Measurements from ENCODE around the gene PTPRN2. TPM values are rescaled to one million over a fixed set of nuclear protein-coding genes. Genes with fewer than 3 reads are reported as not detected.
"Not testable (repeated sequence)": the region's sequence is repeated elsewhere in the genome, so short reads cannot be mapped to it uniquely, and the experiment has no call there.

Gene PTPRN2
- polyA plus RNA-seq, 6 donors from 2014 or later = 1.4 to 4.6 (median 3.8) TPM

DNA sequence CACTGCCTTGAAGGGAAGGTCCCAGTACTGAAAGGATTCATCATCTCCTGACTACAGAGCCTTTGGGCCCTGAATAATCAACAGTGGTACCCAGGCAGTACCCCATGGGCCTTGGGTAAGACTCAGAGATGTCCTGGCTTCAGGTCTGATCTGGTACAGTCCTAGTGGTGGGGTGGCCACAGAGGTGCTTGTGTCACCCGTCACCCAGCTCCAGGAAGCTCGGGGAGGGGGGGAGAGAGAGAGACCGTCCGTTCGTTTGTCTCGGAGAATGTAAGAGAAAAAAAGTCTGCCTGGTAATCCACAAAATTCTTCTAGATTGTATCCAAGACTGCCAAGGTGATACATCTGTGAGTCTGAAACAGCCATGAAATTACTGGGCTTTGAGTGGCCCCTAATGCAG is 381.3 kb downstream of the PTPRN2 start:
- Mint-ChIP-seq H3K27me3 (no peaks in the 10 kb centered on the region), H3K36me3 (peaks cover 0 to 4% of the 10 kb centered on the region in 2 donors), H3K4me3 (peak overlapping the region in 1 of 8 donors; percentile 37), H3K9me3 (peaks cover 5 to 46% (median 15%) of the 10 kb centered on the region in 7 donors), H3K4me1 (no peaks in the 10 kb centered on the region), H3K27ac (no peak overlapping the region)
- ATAC-seq (ENCODE audit: low read depth in 2 of 2) (no peak), DNase-seq (no peak)

DNA sequence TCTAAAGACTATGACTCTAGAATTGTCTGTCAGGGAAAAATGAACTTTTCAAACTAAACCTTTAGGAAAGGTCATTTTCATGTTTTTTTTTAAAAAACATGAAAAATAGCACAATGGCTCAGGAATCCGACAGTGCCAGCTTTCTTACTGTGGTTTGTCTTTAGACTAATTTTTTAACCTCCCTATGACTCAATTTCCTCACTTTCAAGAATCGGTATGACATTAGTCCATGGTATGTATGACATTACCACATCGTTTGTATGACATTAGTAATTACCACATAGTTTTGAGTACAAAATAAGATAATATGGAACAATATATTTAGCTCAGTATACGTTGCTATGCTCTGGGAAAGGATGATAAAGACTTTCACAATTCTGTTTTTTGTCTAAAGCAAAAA is 383.2 kb downstream of the PTPRN2 start:
- Mint-ChIP-seq H3K4me1 (no peaks in the 10 kb centered on the region), H3K4me3 (no peak overlapping the region), H3K9me3 (peaks cover 5 to 28% (median 12%) of the 10 kb centered on the region in 7 donors), H3K27me3 (no peaks in the 10 kb centered on the region), H3K36me3 (no peaks in the 10 kb centered on the region), H3K27ac (no peak overlapping the region)
- no peak for DNase-seq
- no peak for ATAC-seq (ENCODE audit: low read depth in 2 of 2)

DNA sequence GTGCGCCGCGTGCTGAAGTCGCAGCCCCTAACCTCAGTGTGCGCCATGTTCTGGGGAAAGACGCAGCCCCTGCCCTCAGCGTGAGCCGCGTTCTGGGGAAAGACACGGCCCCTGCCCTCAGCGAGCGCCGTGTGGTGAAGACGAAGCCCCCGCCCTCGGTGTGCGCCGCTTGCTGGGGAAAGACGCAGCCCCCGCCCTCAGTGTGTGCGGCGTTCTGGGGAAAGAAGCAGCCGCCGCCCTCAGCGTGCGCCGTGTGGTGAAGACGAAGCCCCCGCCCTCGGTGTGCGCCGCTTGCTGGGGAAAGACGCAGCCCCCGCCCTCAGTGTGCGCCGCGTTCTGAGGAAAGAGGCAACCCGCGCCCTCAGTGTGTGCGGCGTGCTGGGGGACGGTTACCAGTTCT is 383.7 kb downstream of the PTPRN2 start:
- not testable (repeated sequence) for ATAC-seq (ENCODE audit: low read depth in 2 of 2)

DNA sequence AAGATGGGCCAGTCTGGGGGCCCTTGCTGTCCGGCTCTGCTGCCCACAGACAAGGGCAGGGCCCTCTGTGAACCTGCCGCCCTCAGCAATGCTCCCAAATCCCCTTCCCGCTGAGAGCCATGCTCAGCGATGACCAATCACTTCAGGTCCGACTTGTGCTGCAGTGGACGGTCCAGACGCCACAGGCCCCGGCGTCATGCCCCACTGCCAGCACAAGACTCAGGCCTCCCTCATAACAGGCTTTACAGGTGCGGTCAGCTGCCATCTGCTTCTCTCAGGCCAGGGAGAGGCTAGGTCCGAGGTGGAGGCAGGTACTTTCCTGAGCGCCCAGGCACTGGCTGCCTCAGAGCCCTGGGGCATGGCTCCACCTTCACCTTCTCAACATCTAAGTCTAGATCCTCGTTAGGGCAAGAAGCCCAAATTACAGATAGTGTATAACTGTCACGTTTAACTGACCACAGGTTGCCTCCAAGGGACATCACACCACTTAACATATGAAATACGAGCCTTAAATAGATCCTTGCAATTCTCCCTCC is 393.2 kb downstream of the PTPRN2 start:
- Mint-ChIP-seq H3K4me1 (no peaks in the 10 kb centered on the region), H3K4me3 (no peak overlapping the region), H3K9me3 (peaks cover 14 to 27% (median 20%) of the 10 kb centered on the region in 7 donors)

More for the DNA sequence above, 383.7 kb downstream of the PTPRN2 start:
- H3K36me3 Mint-ChIP-seq, H3K4me1 Mint-ChIP-seq, H3K4me3 Mint-ChIP-seq, H3K27me3 Mint-ChIP-seq, H3K27ac Mint-ChIP-seq, DNase-seq: not testable (repeated sequence)
- H3K9me3 Mint-ChIP-seq = peaks cover 3 to 23% (median 9%) of the 10 kb centered on the region in 7 donors

DNA sequence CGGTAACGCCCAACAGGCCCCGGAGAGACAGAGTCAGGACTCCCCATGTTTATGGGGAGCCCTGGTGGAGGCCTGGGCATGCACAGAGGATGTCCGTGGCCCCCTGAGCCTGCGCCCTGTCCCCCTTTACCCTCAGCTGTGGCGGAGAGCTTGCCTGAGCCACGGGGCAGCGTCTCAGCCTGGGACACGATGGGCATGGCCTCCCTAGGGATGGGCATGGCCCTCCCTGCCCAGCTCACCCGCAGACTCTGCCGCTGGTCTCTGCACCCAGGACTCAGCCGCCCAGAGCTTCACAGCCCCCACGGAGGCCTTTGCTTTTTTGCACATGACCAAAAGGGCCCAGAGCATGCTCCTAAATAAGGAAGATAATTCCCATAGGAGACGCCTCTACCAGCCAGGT is 394.2 kb downstream of the PTPRN2 start:
- no peak for DNase-seq
- no peak for ATAC-seq (ENCODE audit: low read depth in 2 of 2)
- no peak overlapping the region for H3K27ac Mint-ChIP-seq
- H3K9me3 Mint-ChIP-seq = peaks cover 9 to 27% (median 21%) of the 10 kb centered on the region in 7 donors
- H3K27me3 Mint-ChIP-seq = no peaks in the 10 kb centered on the region
- no peaks in the 10 kb centered on the region for H3K4me1 Mint-ChIP-seq
- no peak overlapping the region for H3K4me3 Mint-ChIP-seq
- H3K36me3 Mint-ChIP-seq = peaks cover 4 to 13% of the 10 kb centered on the region in 2 donors

More for the DNA sequence above, 393.2 kb downstream of the PTPRN2 start:
- DNase-seq (no peak), ATAC-seq (ENCODE audit: low read depth in 2 of 2) (no peak)
- H3K27me3 Mint-ChIP-seq = no peaks in the 10 kb centered on the region
- peaks cover 3 to 13% of the 10 kb centered on the region in 2 donors for H3K36me3 Mint-ChIP-seq
- H3K27ac Mint-ChIP-seq = no peak overlapping the region

DNA sequence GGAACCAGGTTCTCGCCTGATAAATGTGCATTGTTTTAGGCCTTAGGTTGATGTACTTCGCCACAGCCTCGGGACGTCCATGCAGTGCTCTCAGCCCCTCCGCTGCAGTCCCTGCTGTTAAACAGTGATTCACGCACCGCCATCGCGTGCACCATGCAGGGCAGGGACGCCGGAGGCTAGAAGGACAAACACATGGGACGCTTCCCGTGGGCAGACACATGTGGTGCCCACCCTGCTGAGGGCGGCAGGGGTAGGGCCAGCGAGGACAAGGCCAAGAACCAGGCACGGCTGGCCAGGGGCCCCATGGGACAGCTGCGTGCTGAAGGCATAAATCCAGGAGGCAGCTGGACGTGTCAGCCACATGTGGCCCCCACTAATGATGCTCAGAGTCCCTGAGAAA is 394.7 kb downstream of the PTPRN2 start:
- peaks cover 4 to 13% of the 10 kb centered on the region in 2 donors for H3K36me3 Mint-ChIP-seq
- DNase-seq = no peak
- H3K9me3 Mint-ChIP-seq = peaks cover 9 to 27% (median 19%) of the 10 kb centered on the region in 7 donors
- no peak for ATAC-seq (ENCODE audit: low read depth in 2 of 2)
- H3K27me3 Mint-ChIP-seq = no peaks in the 10 kb centered on the region
- H3K4me3 Mint-ChIP-seq = peak overlapping the region in 1 of 8 donors; percentile 30
- no peak overlapping the region for H3K27ac Mint-ChIP-seq
- no peaks in the 10 kb centered on the region for H3K4me1 Mint-ChIP-seq

DNA sequence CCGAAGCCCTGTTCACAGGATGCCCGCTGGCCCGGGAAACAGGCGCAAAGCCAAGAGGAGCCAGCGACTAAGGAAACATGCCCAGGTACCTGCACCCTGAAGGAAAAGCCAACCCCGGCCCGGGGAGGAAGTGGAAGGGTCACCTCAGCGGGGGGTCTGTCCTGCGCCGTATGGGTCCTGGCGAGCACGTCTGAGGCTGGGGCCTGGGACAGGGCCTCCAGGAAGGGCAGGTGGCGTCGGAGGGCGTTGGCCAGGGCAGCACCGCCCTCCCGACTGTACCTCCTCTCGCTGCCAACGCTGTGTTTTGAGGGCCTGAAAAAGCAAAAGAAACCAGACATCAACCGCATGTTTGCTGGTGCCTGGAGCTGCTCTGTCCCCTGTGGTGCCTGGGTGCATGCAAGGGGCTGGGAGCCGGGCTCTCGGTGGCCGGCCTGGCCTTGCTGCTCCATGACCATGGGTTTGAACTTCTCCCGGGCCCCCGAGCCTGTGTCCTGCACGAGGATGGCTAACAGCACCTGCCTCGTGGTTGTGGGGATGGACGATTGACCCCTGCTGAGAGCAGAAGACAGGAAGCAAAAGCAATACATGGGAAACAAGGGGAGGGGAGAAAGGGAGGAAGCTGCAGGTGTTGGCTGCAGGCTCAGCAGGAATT is 395.3 kb downstream of the PTPRN2 start:
- Mint-ChIP-seq H3K4me3 (no peak overlapping the region), H3K36me3 (peaks cover 4 to 13% of the 10 kb centered on the region in 2 donors), H3K9me3 (peaks cover 5 to 23% (median 16%) of the 10 kb centered on the region in 7 donors), H3K4me1 (no peaks in the 10 kb centered on the region), H3K27ac (no peak overlapping the region), H3K27me3 (no peaks in the 10 kb centered on the region)
- DNase-seq (no peak), ATAC-seq (ENCODE audit: low read depth in 2 of 2) (no peak)

DNA sequence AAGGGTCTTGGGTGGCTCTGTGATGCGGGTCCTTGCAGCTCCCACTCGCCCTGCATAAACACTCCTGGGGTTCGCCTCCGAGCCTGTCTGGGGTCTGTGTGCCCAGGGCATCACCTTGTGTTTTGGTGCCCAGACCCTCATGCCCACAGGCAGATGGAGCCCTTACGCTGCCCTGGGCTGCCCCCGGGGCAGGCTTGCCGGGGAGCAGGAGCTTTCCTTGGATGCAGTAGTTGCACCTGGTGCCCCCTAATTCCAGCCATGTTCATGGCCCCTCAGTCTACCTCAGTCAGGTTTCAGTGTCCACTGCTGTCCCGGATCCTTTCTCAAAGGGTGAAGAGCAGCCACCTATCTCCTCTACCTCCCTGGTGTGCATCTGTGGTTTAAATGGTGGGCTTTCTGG is 396.0 kb downstream of the PTPRN2 start:
- DNase-seq (no peak), ATAC-seq (ENCODE audit: low read depth in 2 of 2) (no peak)
- Mint-ChIP-seq H3K4me3 (peak overlapping the region in 1 of 8 donors; percentile 29), H3K4me1 (no peaks in the 10 kb centered on the region), H3K27me3 (no peaks in the 10 kb centered on the region), H3K36me3 (peaks cover 4 to 13% of the 10 kb centered on the region in 2 donors), H3K9me3 (peaks cover 4 to 25% (median 16%) of the 10 kb centered on the region in 7 donors), H3K27ac (no peak overlapping the region)

DNA sequence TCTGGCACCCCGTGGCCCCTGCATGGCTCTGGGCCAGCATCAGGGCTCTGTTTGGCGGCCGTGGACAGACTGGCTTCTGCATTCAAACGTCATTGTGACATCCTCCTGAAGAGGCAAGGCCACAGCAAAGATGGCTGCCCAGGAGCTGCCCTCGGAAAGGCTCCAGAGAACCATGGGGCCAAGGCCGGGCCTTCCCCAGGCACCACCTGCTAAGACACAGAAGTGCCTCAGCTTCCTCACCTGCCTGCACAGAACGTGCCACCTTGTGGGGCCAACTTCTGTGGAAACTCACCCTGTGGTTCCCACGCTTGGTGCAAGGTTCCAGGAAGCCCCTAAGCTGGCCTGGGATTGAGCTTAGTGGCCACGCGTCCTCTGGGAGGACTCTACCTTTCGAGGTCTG is 396.9 kb downstream of the PTPRN2 start:
- peaks cover 4 to 12% of the 10 kb centered on the region in 2 donors for H3K36me3 Mint-ChIP-seq
- H3K27ac Mint-ChIP-seq = no peak overlapping the region
- no peak for DNase-seq
- H3K9me3 Mint-ChIP-seq = peaks cover 4 to 23% (median 13%) of the 10 kb centered on the region in 7 donors
- H3K4me1 Mint-ChIP-seq = no peaks in the 10 kb centered on the region
- H3K4me3 Mint-ChIP-seq = no peak overlapping the region
- no peaks in the 10 kb centered on the region for H3K27me3 Mint-ChIP-seq
- ATAC-seq (ENCODE audit: low read depth in 2 of 2) = no peak

DNA sequence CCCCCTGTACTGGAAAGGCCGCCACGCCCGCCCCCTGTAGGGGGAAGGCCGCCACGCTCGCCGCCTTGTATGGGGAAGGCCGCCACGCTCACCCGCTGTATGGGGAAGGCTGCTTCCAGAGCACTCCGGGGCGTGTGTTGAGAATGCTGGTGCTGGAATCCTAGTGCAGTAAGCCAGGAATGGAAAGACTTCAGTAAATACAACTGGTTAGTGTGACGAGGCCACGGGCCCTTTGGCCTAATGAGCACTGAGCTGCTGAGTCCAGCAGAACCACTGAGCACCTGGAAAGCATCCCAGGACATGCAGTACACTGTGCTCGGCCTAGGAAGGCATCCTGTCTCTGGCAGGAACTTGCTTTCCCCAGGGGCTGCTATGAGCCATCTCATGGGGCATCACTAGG is 398.9 kb downstream of the PTPRN2 start:
- no peak for DNase-seq
- Mint-ChIP-seq H3K4me3 (no peak overlapping the region), H3K36me3 (peaks cover 0 to 4% of the 10 kb centered on the region in 2 donors), H3K9me3 (peaks cover 0 to 11% (median 3%) of the 10 kb centered on the region in 7 donors), H3K4me1 (no peaks in the 10 kb centered on the region), H3K27ac (no peak overlapping the region), H3K27me3 (no peaks in the 10 kb centered on the region)
- no peak for ATAC-seq (ENCODE audit: low read depth in 2 of 2)

DNA sequence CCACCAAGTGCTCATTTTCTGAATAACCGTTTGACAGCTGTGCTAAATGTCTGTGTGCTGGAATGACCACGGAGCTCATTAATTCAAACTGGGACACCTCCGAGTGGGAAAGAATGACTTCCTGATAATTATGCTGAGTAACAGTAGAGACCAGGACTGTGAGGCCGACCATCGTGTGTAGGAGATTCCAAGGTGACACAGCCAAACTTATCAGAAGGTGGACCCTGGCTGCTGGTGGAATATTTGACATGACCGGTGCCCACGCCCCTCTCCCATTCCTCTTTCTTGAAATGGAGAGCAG is 400.0 kb downstream of the PTPRN2 start:
- H3K4me1 Mint-ChIP-seq = no peaks in the 10 kb centered on the region
- no peaks in the 10 kb centered on the region for H3K27me3 Mint-ChIP-seq
- DNase-seq = no peak
- H3K27ac Mint-ChIP-seq = no peak overlapping the region
- H3K4me3 Mint-ChIP-seq = no peak overlapping the region
- peaks cover 0 to 18% (median 6%) of the 10 kb centered on the region in 7 donors for H3K9me3 Mint-ChIP-seq
- no peak for ATAC-seq (ENCODE audit: low read depth in 2 of 2)
- H3K36me3 Mint-ChIP-seq = peaks cover 0 to 4% of the 10 kb centered on the region in 2 donors

DNA sequence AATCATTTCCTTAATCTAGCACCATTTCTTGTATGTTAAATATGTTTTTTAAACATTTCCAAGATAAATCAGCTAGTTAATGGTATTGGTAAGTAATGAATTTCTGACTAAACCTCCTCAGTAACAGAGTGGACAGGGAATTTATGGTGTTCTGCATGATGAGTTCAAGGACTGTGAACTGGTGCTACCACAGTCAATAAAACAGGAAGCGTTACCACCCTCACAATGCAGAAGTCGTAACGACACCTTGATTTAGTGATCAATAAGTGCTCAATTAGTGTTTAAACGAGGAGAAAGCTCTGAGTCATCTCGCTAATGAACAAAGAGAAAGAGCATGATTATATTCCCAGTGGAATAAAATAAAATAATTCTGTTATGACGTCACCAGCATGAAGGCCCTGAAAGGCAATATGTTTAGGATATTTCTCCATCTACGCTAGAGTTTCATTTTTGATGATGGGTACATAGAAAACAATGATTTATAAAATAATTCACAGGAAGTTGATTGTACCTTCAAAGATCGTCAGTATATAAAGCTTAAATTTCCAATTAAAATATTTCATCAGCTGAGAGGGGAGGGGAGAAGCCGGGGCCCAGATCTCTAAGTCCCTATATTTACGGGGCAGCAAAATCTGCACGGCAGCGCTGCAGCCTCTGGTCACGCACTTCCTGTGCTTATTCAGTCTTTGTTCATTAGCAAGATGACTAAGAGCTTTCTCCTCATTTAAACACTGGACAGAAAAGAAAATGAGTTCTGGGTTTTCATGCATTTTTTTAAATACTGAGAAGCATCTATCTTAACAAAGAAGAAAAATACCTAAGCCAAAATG is 400.5 kb downstream of the PTPRN2 start:
- Mint-ChIP-seq H3K36me3 (peaks cover 0 to 4% of the 10 kb centered on the region in 2 donors), H3K27me3 (no peaks in the 10 kb centered on the region), H3K9me3 (peaks cover 0 to 21% (median 9%) of the 10 kb centered on the region in 7 donors), H3K4me1 (no peaks in the 10 kb centered on the region), H3K27ac (no peak overlapping the region), H3K4me3 (no peak overlapping the region)
- DNase-seq (no peak), ATAC-seq (ENCODE audit: low read depth in 2 of 2) (no peak)

DNA sequence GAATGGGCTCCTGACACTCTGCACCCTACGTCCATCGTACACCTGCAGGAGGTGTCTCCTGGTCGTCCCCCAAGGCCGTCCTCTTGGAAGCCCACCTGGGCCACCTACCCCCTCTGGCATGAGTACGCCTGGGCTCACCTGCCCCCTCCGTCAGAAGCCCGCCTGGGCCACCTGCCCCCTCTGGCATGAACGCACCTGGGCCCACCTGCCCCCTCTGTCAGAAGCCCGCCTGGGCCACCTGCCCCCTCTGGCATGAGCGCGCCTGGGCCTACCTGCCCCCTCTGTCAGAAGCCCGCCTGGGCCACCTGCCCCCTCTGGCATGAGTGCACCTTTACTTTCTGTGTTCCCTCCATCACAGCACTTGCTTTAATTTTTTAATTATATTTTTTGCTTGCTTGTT is 401.2 kb downstream of the PTPRN2 start:
- H3K4me1 Mint-ChIP-seq = no peaks in the 10 kb centered on the region
- peaks cover 0 to 22% (median 11%) of the 10 kb centered on the region in 7 donors for H3K9me3 Mint-ChIP-seq
- H3K36me3 Mint-ChIP-seq = peaks cover 0 to 4% of the 10 kb centered on the region in 2 donors
- no peaks in the 10 kb centered on the region for H3K27me3 Mint-ChIP-seq
- DNase-seq (no peak), ATAC-seq (ENCODE audit: low read depth in 2 of 2) (no peak)
- H3K4me3 Mint-ChIP-seq = no peak overlapping the region
- no peak overlapping the region for H3K27ac Mint-ChIP-seq

DNA sequence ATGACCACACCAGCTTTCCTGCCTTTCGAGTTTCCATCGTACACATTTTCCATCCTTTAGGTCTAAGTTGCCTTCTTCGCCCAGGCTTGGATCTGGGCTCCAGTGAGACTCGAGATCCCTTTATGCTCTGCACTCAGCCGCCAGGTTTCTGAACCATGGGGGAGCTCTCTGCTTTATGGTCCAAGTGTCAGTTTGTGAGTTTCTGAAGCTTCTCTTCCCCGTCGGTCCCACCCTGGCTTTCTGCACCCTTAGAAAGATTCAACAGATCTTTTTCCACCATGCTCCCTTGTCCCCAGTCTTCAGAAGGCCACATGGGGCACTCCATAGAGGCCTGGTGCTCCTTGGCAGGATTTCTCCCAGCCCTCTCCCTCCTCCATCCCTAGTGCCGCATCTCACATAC is 402.0 kb downstream of the PTPRN2 start:
- Mint-ChIP-seq H3K27ac (no peak overlapping the region), H3K27me3 (no peaks in the 10 kb centered on the region), H3K4me1 (no peaks in the 10 kb centered on the region), H3K36me3 (peaks cover 0 to 4% of the 10 kb centered on the region in 2 donors), H3K9me3 (peaks cover 0 to 23% (median 11%) of the 10 kb centered on the region in 7 donors), H3K4me3 (no peak overlapping the region)
- DNase-seq (no peak), ATAC-seq (ENCODE audit: low read depth in 2 of 2) (no peak)
